Right cardiac atrium (tissue), 5 donors: ENCODE results near the gene ADRM1. TPM values are rescaled to one million over a fixed set of nuclear protein-coding genes. Genes with fewer than 3 reads are reported as not detected.

Source experiments
- ATAC-seq, 2 donors: fragments of 200-7000 bp; cut with Tn5 transposase; one replicate each; pipeline versions ENCODE4 v1.8.0 to v1.9.1; 2020; ENCODE audit warnings: moderate library complexity in 2 of 2, mild to moderate bottlenecking in 1 of 2
- DNase-seq, 3 donors: peaks; one replicate each; pipeline ENCODE4 v3.0.0-alpha.2; 2020
- H3K27ac ChIP-seq: one replicate; pipeline ENCODE4 v1.5.1; 2013; ENCODE audit warnings: mild to moderate bottlenecking, low read length, control low read depth, moderate library complexity
- H3K27me3 ChIP-seq: one replicate; pipeline ENCODE4 v1.6.1; 2013; ENCODE audit not compliant: control insufficient read depth, insufficient read depth
- H3K4me1 ChIP-seq: one replicate; pipeline ENCODE4 v1.6.1; 2013; ENCODE audit warnings: low read length; ENCODE audit not compliant: control insufficient read depth, insufficient read depth
- H3K4me3 ChIP-seq: one replicate; pipeline ENCODE4 v1.5.1; 2013; ENCODE audit warnings: low read length, control low read depth
- H3K9me3 ChIP-seq: one replicate; pipeline ENCODE4 v1.6.1; 2013; ENCODE audit warnings: low read length; ENCODE audit not compliant: control insufficient read depth
- WGBS: extraction: QIAGEN DNeasy Blood & Tissue Kit; methylation state at CpG from one replicate; pipeline ENCODE4 v1.1.7; 2013; 5-methylcytosine and 5-hydroxymethylcytosine counted together
- intact Hi-C, 4 donors: fragments of 100-400 bp; cut with DNase I; formaldehyde crosslinking; loops; one replicate each; pipeline versions ENCODE4 v1.11.0 to v1.14.0; 2022 to 2023
- polyA plus RNA-seq: library from polyadenylated mRNA; stranded (reverse); fragments of 200-250 nt; gene quantifications from one replicate; pipeline ENCODE4 v1.2.3, GENCODE V29; 2013
- total RNA-seq, 4 donors: library from RNA; stranded (reverse); fragmentation: NEBNext Ultra II Directional; extraction: Animal tissue kit (Norgen Biotek cat#: 25700); gene quantifications; one replicate each; pipeline ENCODE4 v1.2.1, GENCODE V29; 2021
- donor health status: healthy with polysubstance abuse.
- donor health status: DM: no; HTN: yes; CAD: no.
- donor health status: DM: no; HTN: no; CAD: no.
- donor health status: DM: no; HTN: yes; CAD: no; lungs with severe emphysema.
- donor health status: DM: yes; HTN: yes; CAD: no.

Gene ADRM1
- total and polyA plus RNA-seq, 5 donors, result 65.0 to 87.5 (median 74.2) TPM

- WGBS, result 66% methylated on average over 43 of the region's 43 CpGs
- Histone ChIP-seq H3K27me3 (no peaks in the 10 kb centered on the region), H3K4me1 (peaks cover 8% of the 10 kb centered on the region), H3K4me3 (no peak overlapping the region), H3K9me3 (no peaks in the 10 kb centered on the region), H3K27ac (peak overlapping the region; percentile 52)
- peak; percentile 87 to 94 (median 92) for DNase-seq
- peak; percentile 37 to 56 for ATAC-seq
- intact Hi-C loops, result no loop called here
These were observed 49.8 kb downstream of the ADRM1 start for GRCh38 chr20:62352402-62353288.

GRCh38 chr20:62353289-62354030 lies 50.7 kb downstream of the ADRM1 start:
- WGBS, result 83% methylated on average over 16 of the region's 16 CpGs
- Histone ChIP-seq H3K27me3 (no peaks in the 10 kb centered on the region), H3K9me3 (no peaks in the 10 kb centered on the region), H3K4me1 (peaks cover 12% of the 10 kb centered on the region), H3K4me3 (no peak overlapping the region), H3K27ac (peak overlapping the region; percentile 52)
- DNase-seq (peak; percentile 18 to 62 (median 52)), ATAC-seq (no peak)
- intact Hi-C loops, result no loop called here

DNA sequence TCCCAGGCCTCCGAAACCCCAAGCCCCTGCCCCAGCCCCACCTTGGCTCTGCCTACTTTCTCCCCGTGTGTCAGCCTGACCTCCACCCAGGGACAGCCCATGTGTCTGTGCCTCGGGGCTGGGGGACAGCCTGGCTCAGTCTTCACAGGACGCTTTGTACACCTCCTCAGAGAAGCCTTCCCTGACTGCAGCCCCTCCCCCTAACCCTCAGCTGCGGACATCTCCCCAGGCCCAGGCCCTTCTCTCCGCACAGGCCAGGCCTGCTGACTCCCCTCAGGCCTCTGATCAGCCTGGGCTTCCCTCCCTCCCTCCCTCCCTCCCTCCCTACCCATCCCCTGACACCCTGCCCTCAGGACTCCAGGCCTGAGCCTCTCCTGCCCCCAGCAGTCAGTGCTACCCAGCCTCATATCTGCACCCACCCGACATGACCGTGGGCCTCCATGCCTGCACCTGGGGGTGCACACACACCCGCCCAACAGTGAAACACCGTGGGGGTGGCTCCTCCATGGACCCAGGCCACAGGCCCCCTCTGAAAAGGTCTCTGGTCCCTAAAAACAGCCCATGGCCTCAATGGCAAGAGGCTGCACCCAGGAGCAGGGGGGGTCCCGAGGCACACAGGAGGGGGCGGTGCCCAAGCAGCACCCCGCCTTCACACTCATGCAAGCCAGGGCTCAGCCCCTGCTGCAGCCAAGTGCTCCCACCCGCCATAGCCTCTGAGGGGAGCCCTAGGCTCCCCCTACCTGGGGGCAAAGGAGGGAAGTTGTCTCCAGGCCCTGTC lies 51.4 kb downstream of the ADRM1 start:
- intact Hi-C loops, result no loop called here
- DNase-seq, result peak; percentile 14 to 48 (median 39)
- 82% methylated on average over 14 of the region's 14 CpGs for WGBS

DNA sequence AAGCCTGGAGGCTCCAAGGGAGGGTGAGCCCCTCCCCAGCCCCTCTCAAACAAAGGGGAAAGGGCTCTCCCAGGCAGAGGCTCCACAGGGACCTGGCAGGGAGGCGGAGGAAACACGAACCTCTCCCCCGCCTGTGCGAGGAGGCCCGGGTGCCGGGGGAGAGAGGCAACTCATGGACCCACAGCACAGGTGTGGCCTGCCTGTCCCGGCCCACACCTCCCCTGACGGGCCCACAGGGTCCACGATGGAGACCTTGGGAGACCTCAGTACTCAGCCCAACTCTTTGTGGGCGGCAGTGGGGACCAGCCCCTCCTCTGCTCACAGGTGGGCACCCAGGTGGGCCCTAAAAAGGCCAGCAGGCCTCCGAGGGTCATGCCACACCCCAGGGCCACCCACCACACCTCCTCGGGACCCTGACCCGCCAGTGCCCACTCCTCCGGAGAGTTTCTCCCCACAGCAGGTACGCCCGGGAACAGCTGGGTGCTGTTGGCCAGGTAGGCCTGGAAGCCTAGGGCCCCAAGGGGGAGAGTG lies 52.1 kb downstream of the ADRM1 start:
- intact Hi-C loops, result no loop called here
- no peaks in the 10 kb centered on the region for H3K9me3 ChIP-seq
- WGBS, result 68% methylated on average over 16 of the region's 16 CpGs
- peaks cover 18% of the 10 kb centered on the region for H3K4me1 ChIP-seq
- H3K27ac ChIP-seq, result peak overlapping the region; percentile 82
- H3K27me3 ChIP-seq, result no peaks in the 10 kb centered on the region
- DNase-seq (peak in 2 of 3 donors; percentile 23 to 66), ATAC-seq (no peak)
- H3K4me3 ChIP-seq, result no peak overlapping the region

More for the DNA sequence above, 51.4 kb downstream of the ADRM1 start:
- Histone ChIP-seq H3K4me1 (peaks cover 18% of the 10 kb centered on the region), H3K27me3 (no peaks in the 10 kb centered on the region), H3K9me3 (no peaks in the 10 kb centered on the region), H3K27ac (no peak overlapping the region), H3K4me3 (no peak overlapping the region)
- no peak for ATAC-seq

DNA sequence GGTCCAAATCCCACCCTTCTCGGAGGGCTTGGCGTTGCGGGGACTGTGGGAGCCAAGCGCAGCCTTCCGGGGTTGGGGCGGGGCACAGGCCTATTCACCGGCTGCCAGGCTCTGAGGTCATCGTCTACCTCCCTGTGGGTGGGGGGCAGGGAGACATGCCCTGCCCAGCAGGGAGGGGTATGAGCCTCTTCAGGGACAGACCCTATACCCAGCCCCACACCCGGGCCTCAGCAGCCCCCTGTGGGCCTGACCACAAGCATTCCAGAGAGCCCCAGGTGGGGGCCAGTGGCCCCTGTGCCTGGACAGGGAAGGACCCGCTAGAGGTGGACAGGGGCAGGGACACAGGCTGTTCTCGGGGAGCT lies 52.7 kb downstream of the ADRM1 start:
- ATAC-seq, result peak; percentile 2 to 25
- H3K4me1 ChIP-seq, result peaks cover 18% of the 10 kb centered on the region
- WGBS, result 9% methylated on average over 11 of the region's 11 CpGs
- no peaks in the 10 kb centered on the region for H3K9me3 ChIP-seq
- no peak overlapping the region for H3K4me3 ChIP-seq
- H3K27ac ChIP-seq, result peak overlapping the region; percentile 82
- no peaks in the 10 kb centered on the region for H3K27me3 ChIP-seq
- DNase-seq, result peak; percentile 54 to 87 (median 81)
- intact Hi-C loops, result no loop called here

- Histone ChIP-seq H3K9me3 (no peaks in the 10 kb centered on the region), H3K4me1 (peaks cover 18% of the 10 kb centered on the region), H3K27ac (peak overlapping the region; percentile 82), H3K27me3 (no peaks in the 10 kb centered on the region), H3K4me3 (no peak overlapping the region)
- intact Hi-C loops, result no loop called here
- ATAC-seq (peak; percentile 3 to 38), DNase-seq (peak; percentile 70 to 88 (median 81))
- 14% methylated on average over 29 of the region's 29 CpGs for WGBS
These were observed 53.2 kb downstream of the ADRM1 start for GRCh38 chr20:62355878-62356588.

- ATAC-seq (peak in 1 of 2 donors; percentile 11), DNase-seq (peak in 1 of 3 donors; percentile 47)
- WGBS, result 35% methylated on average over 17 of the region's 17 CpGs
- H3K4me1 ChIP-seq, result peaks cover 18% of the 10 kb centered on the region
- intact Hi-C loops, result no loop called here
- no peak overlapping the region for H3K4me3 ChIP-seq
- H3K27me3 ChIP-seq, result no peaks in the 10 kb centered on the region
- no peaks in the 10 kb centered on the region for H3K9me3 ChIP-seq
- peak overlapping the region; percentile 82 for H3K27ac ChIP-seq
These were observed 53.9 kb downstream of the ADRM1 start for GRCh38 chr20:62356589-62357186.

- Histone ChIP-seq H3K27me3 (no peaks in the 10 kb centered on the region), H3K27ac (peak overlapping the region; percentile 82), H3K4me3 (no peak overlapping the region), H3K9me3 (no peaks in the 10 kb centered on the region), H3K4me1 (peaks cover 20% of the 10 kb centered on the region)
- WGBS, result 10% methylated on average over 25 of the region's 25 CpGs
- ATAC-seq (peak; percentile 27 to 65), DNase-seq (peak; percentile 87 to 91 (median 88))
- intact Hi-C loops, result no loop called here
These were observed 54.4 kb downstream of the ADRM1 start for GRCh38 chr20:62357187-62357667.

- WGBS, result 38% methylated on average over 7 of the region's 7 CpGs
- DNase-seq (peak in 2 of 3 donors; percentile 27 to 64), ATAC-seq (no peak)
- Histone ChIP-seq H3K27ac (peak overlapping the region; percentile 82), H3K4me1 (peaks cover 23% of the 10 kb centered on the region), H3K4me3 (no peak overlapping the region), H3K9me3 (no peaks in the 10 kb centered on the region), H3K27me3 (no peaks in the 10 kb centered on the region)
- intact Hi-C loops, result no loop called here
These were observed 54.9 kb downstream of the ADRM1 start for GRCh38 chr20:62357681-62358080.
